WERI-Rb-1 (cell line): ENCODE measurements around the gene ADAM8.

Source experiments
- DNase-seq: peaks from one replicate; pipeline ENCODE4 v3.0.0-alpha.2; 2020
- H3K27ac ChIP-seq: fragments of 250-450 bp; sonication (Bioruptor Pico); 2 replicates; pipeline ENCODE4 v1.5.1; 2020; ENCODE audit warnings: mild to moderate bottlenecking, moderate library complexity
- H3K27me3 ChIP-seq: fragments of 250-450 bp; sonication (Bioruptor Pico); 2 replicates; pipeline ENCODE4 v1.5.1; 2021; ENCODE audit warnings: mild to moderate bottlenecking, low read depth, moderate library complexity; ENCODE audit not compliant: insufficient read depth, severe bottlenecking
- H3K36me3 ChIP-seq: fragments of 250-450 bp; sonication (Bioruptor Pico); 2 replicates; pipeline ENCODE4 v1.5.1; 2020; ENCODE audit warnings: mild to moderate bottlenecking, moderate library complexity
- H3K4me3 ChIP-seq: 2 replicates; pipeline ENCODE4 v1.5.1; 2011; ENCODE audit warnings: low read depth, mild to moderate bottlenecking, control low read depth, low read length
- H3K9me3 ChIP-seq: fragments of 250-450 bp; sonication (Bioruptor Pico); 2 replicates; pipeline ENCODE4 v1.5.1; 2021; ENCODE audit warnings: mild to moderate bottlenecking, moderate library complexity; ENCODE audit not compliant: severe bottlenecking
- CTCF ChIP-seq: IDR thresholded peaks from 2 replicates; pipeline ENCODE4 v1.5.1; 2011; ENCODE audit warnings: low read depth, mild to moderate bottlenecking, control low read depth, inconsistent platforms, low read length

ADAM8 gene

GRCh38 chr10:133273534-133274143 is 3.0 kb downstream of the ADAM8 start:
- H3K27ac ChIP-seq: no peak overlapping the region
- no peak for DNase-seq
- peaks cover under 1% of the 10 kb centered on the region; the same call in 1 of the 2 replicates for H3K36me3 ChIP-seq
- TF ChIP-seq CTCF: no peak
- H3K4me3 ChIP-seq: no peak overlapping the region
- H3K9me3 ChIP-seq: no peaks in the 10 kb centered on the region
- peaks cover 10% of the 10 kb centered on the region for H3K27me3 ChIP-seq

- H3K27ac ChIP-seq: no peak overlapping the region
- no peak for DNase-seq
- no peaks in the 10 kb centered on the region for H3K36me3 ChIP-seq
- no peak overlapping the region for H3K4me3 ChIP-seq
- H3K9me3 ChIP-seq: no peaks in the 10 kb centered on the region
- TF ChIP-seq CTCF: no peak
- H3K27me3 ChIP-seq: peaks cover 10% of the 10 kb centered on the region
These were observed 3.7 kb downstream of the ADAM8 start for GRCh38 chr10:133272964-133273420.

- Histone ChIP-seq H3K4me3 (no peak overlapping the region), H3K27me3 (peaks cover 10% of the 10 kb centered on the region), H3K36me3 (no peaks in the 10 kb centered on the region), H3K9me3 (no peaks in the 10 kb centered on the region), H3K27ac (no peak overlapping the region)
- DNase-seq: no peak
- no peak for TF ChIP-seq CTCF
These were observed 4.2 kb downstream of the ADAM8 start for GRCh38 chr10:133272301-133272963.

- Histone ChIP-seq H3K27ac (no peak overlapping the region), H3K27me3 (peaks cover 10% of the 10 kb centered on the region), H3K36me3 (no peaks in the 10 kb centered on the region), H3K4me3 (no peak overlapping the region), H3K9me3 (no peaks in the 10 kb centered on the region)
- DNase-seq: no peak
- TF ChIP-seq CTCF: no peak
These were observed 5.0 kb downstream of the ADAM8 start for GRCh38 chr10:133271521-133272300.

GRCh38 chr10:133270773-133271297 is 5.8 kb downstream of the ADAM8 start:
- no peak for DNase-seq
- Histone ChIP-seq H3K27ac (no peak overlapping the region), H3K36me3 (no peaks in the 10 kb centered on the region), H3K27me3 (peaks cover 2% of the 10 kb centered on the region), H3K9me3 (no peaks in the 10 kb centered on the region), H3K4me3 (no peak overlapping the region)
- no peak for TF ChIP-seq CTCF
